HG03520 (cell line): ENCODE data around the gene TIMM23B.
"Not testable (repeated sequence)": the region's sequence is repeated elsewhere in the genome, so short reads cannot be mapped to it uniquely, and the experiment has no call there.

Experiments used
- ATAC-seq: cut with Tn5 transposase; IDR thresholded peaks from one replicate; pipeline ENCODE4 v1.9.1; 2021; ENCODE audit warnings: mild to moderate bottlenecking, moderate library complexity; ENCODE audit not compliant: unreplicated experiment

Gene TIMM23B

GRCh38 chr10:49972094-49972493 is 30.2 kb downstream of the TIMM23B start:
- not testable (repeated sequence) for ATAC-seq

GRCh38 chr10:49977756-49978155 is 35.9 kb downstream of the TIMM23B start:
- ATAC-seq: not testable (repeated sequence)

GRCh38 chr10:49987207-49987606 is 45.4 kb downstream of the TIMM23B start:
- ATAC-seq: not testable (repeated sequence)

- not testable (repeated sequence) for ATAC-seq
Observed at GRCh38 chr10:49988376-49988775, 46.5 kb downstream of the TIMM23B start, which contains the start of gene AGAP6. TSS of gene AGAP6 (plus strand) at chr10:49988406. CDS start at chr10:49988716, 310 bp downstream.

GRCh38 chr10:49995321-49995720 is 53.5 kb downstream of the TIMM23B start:
- ATAC-seq: not testable (repeated sequence)

- not testable (repeated sequence) for ATAC-seq
Observed at GRCh38 chr10:50014024-50014423, 72.2 kb downstream of the TIMM23B start.

GRCh38 chr10:50015596-50016220 is 73.9 kb downstream of the TIMM23B start:
- ATAC-seq: not testable (repeated sequence)

- ATAC-seq: not testable (repeated sequence)
Observed at GRCh38 chr10:50016926-50017325, 75.1 kb downstream of the TIMM23B start.

- not testable (repeated sequence) for ATAC-seq
Observed at GRCh38 chr10:50017646-50018045, 75.8 kb downstream of the TIMM23B start.

GRCh38 chr10:50019279-50019678 is 77.4 kb downstream of the TIMM23B start:
- not testable (repeated sequence) for ATAC-seq

- not testable (repeated sequence) for ATAC-seq
Observed at GRCh38 chr10:50020451-50021024, 78.7 kb downstream of the TIMM23B start.

- no peak for ATAC-seq
Observed at GRCh38 chr10:50021646-50022045, 79.8 kb downstream of the TIMM23B start.
